ENCODE results near the gene DDX51. TPM values are rescaled to one million over a fixed set of nuclear protein-coding genes. Genes with fewer than 3 reads are reported as not detected.
"Not testable (repeated sequence)": the region's sequence is repeated elsewhere in the genome, so short reads cannot be mapped to it uniquely, and the experiment has no call there.

The DDX51 gene
- polyA plus RNA-seq, 3 donors: 15.2 to 25.7 (median 21.5) TPM

DNA sequence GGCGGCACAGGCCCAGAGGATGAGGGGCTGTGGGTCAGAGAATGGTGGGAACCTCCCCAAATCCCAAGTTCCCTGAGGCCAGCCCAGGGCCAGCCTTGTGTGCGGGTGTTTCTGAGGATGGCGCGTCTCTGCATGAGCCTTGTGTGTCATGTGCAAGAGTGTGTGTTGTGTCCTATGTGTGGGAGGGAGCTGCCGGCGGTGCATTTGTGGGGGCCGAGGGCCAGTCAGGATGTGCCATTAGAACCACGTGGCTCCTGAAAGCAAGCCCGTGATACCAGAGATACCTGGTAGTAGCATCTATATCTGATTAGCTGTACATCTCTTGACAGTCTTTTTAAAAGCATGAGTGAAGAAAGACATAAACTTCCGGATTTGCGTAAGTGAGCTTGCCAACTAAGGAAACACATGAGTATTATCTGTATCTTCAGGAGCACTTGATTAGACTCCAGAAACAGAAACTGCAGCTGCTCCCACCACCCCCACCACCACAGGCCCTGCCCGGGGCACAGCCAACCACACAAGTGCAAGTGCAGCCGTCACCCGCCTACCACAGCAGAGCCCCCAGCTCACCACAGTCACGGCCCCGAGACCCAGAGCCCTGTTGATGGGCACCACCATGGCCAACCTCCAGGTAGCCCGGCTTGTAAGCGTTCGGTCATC lies 19.2 kb downstream of the DDX51 start:
- DNase-seq: no peak

DNA sequence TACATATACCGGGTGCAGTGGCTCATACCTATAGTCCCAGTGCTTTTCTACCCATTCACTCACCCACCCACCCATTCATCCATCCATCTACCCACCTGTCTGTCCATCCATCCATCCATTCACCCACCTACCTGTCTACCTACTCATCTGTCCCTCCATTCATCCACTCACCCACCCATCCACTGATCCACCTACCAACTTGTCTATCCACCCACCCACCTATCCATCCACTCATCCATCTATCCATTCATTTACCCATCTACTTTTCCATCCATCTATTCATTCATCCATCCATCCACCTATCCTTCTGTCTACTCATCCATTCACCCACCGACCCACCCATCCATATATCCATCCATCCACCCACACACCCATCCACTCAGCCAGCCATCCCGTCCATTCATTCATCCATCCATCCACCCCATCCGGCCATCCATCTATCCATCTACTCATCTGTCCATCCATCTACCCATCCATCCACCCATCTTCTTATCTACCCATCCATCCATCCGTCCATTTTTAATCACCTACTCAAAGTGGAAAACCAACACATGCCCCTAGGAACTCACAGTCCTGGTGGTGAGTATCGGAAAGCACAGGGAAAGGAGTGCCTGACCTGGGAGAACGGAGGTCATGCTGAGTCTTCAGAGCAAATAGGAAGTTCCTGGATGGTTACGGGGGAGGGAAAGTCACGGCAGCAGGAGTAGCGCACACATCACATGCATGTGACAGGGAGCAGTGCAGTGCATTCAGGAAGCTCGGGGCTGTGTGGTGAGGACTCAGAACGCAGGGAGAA lies 20.0 kb downstream of the DDX51 start:
- DNase-seq: no peak

DNA sequence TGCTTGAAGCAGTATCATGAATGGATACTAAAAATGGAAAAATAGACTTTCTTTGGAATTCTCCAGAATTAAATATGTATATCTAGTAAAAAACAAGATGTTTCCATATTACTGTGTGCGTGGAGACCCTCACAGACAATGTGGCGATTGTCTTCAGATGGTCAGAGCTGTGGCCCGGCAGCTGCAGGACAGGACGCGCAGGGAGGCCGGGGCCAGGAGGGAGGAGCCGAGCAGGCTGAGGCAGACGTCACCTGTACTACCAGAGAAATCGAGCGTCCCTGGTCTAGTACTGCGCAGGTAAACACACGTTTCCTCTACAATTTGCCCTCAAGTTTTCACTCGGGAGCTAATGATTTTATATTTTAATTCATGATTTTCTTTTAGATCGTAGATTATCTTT lies 22.8 kb downstream of the DDX51 start:
- no peak for DNase-seq

DNA sequence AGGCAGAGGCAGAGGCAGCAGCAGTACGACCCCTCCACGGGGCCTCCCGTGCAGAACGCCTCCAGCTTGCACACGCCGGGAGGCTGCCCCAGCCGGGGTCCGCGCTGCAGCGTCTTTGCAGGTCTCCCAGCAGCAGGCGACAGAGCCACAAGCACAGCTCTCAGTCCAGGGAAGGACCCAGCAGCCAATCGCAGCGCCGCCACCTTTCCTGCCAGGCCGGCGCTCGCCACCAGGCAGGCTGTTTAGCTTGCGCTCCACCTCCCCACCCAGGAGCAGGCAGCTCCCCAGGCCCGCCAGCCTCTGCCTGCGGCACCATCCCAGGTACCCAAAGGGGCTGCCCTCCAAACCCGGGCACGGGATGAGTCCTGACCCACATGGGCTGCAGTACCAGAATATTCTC lies 25.2 kb downstream of the DDX51 start:
- no peak for DNase-seq

DNA sequence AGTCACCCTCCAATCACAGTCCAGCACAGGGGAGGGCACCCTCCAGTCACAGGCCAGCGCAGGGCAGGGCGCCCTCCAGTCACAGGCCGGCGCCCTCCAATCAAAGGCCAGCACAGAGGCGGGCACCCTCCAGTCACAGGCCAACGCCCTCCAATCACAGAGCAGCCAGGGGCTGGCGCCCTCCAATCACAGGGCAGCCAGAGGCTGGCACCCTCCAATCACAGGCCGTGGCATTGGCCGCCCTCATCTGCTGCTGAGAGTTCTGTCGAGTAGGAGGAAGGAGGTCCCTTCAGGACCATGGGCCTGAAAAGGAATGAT lies 26.6 kb downstream of the DDX51 start:
- no peak for DNase-seq

DNA sequence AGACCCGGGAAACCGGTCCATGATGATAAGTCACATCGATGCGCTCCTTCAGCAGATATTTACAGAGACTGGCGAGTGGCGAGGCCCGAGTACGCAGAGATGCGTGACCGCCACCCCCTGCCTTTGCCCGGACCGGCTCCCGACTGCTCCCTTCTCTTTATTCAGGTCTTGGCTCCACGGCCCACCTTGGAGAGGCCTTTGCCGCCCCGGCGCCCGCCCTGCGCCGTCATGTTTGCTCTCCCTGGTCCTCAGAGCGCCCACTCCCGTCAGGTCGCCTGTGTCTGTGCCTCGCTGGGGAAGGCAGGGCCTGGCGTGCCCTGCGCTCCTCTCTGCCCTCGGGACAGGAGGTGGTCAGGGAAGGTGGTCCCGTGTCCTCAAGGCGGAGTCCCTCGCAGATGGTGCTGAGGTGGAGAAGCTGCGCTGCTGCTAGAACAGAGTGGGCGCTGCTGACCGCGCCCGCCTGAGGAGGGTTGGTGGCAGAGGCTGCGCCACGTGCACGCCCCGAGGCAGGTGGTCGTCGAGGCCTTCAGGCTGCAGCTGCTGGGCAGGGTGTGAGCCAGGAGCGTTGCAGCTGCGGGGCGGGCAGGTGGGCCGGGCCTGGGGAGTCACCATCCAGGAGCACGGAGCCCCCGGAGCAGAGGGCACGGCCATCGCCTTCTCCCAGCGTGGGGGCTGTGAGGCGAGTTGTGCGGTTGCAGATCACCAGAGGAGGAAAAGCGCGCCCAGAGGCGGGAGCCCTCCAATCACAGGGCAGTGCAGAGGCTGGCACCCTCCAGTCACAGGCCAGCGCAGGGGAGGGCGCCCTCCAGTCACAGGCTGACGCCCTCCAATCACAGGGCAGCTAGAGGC lies 27.2 kb downstream of the DDX51 start:
- no peak for DNase-seq

DNA sequence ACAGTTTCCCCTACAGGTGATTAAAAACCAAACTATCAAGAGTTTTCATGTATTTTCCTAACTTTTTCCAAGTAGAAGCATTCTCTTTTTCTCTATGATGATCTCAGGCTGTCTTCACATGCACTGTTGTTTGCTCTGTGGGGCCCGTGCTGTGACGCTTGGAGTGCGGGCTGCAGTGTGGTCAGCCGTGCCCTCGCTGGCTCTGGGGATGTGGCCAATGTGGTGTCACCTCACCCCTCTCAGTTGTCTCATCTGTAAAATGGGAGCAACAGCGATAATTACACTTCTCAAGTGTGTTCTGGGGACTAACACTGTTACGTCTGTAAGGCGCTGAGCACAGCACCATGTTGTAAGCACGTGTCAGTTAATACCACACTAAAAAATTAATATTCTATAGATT lies 28.6 kb downstream of the DDX51 start:
- DNase-seq: no peak

DNA sequence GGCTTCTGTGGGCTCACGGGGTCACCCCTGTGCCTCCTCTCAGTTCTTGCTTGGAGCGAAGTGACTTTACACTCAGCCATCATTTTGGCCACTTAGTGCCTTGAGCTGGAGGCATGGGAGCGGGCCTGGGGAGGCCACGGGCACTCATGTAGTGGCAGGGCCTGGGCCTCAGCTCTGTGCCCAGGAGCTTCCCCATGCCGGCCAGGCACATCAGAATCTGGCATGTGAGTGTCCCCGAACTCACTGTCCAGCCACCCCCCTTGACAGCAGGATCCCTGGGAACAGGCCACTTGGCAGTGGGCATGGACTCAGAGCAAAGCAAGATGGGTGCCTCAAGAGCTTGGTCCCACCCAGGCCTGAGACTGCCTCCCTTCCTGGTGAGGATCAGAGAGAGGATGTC lies 29.5 kb downstream of the DDX51 start:
- DNase-seq: no peak

DNA sequence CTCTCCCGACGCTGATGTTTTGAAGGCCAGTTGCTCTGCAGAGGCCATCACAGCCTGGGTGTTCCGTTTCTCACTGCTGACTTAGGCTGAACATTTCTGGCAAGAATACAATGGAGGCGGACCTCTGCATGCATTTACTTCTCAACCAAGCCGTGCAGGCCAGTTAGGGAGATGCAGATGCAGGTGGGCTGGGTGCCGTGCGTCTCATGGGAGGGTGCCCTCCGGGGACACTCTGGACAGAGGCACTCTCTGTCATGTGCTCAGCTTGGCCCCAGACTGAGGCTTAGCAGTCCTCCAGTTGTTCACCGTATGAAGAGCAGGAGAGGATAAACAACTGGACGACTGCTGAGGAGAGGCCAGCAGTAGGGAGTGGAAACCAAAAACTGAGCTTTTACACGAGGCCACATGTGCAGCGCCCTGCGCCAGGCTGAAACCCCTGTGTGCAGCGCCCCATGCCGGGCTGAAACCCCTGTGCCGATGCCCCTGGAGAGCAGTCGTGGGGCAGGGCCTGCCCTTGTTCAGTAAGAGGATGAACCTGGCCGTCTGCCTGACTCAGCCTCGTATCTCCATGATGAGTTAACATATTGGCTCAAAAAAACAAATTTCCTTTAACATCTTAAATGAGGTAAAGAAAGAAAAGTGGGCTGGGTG lies 32.3 kb downstream of the DDX51 start:
- DNase-seq: no peak

DNA sequence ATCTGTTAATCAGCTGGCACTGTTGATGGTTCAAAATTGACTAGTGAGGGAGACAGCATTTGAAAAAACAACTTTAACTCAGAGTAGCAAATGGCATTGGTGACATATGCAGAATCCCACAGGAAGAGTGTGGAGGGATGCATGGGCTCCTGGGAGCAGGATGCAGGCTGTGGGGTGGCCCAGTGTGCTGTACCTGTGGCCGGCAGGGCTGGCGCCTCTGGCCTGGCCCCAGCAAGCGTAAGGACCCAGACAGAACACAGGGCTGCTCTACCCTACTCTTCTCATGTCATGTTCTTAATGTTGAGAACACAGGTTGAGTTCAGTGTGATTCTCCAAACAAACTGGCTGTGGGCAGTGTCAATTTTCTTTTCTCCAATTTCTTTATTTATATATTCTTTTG lies 33.4 kb downstream of the DDX51 start:
- no peak for DNase-seq

DNA sequence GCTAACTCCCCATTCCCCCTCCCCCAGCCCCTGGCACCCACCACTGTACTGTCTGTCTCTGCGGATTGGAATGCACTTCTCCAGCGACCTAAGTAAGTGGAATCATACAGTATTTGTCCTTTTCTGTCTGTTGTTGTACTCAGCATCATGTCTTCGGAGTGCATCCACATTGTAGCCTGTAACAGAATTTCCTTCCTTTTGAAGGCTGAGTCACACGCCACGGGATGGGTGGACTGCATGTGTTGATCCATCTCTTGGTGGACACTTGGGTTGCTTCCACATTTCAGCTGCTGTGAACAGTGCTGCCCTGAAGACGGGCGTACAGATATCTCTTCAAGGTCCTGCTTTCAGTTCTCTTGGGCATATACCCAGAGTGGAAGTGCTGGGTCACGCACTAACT lies 34.4 kb downstream of the DDX51 start:
- no peak for DNase-seq

DNA sequence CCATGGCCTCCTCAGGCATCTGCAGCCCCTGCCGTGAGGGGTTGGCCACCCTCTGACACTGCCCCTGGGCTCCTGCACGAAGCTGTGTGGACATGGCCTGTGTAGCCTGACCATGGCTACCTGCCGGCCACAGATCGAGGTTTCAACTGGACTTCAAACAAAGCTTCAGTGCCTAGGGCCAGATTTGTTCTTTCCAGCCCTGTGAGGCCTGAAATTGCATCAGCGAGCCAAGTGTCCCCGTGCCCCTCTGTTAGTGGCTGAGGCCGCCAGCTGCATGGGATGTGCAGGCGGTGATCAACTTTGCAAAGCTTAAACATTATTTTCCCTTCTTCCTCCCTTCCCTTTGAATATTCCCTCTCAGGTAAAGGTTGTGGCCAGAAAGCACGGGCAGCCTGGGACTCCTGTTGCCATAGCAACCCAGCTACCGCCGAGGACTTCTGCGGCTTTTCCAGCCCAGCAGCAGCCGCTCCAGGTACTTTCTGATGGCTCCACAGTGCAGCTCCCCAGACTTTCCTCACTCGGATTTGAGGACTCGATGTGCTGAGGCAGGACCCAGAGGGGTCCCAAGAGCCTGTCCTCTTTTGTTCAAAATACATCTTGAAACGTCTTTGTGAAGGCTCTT lies 35.8 kb downstream of the DDX51 start:
- DNase-seq: no peak

DNA sequence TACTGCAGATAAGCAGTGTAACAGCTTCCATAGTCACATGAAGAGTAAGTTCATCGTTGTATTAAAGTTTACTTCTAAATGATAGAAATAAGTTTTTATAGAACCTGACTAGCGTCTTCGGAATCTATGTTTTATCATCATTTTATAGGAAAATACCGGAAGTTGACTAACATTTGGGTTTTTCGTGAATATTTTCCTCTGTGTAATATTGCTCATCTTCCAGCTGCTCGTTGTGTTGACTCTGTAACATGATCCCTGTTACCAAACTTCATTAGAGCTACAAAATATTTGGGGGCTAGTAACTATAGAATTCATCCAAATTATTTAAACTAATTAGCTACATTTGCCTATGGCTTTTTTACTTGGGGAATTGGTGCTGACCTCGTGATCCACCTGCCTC lies 37.2 kb downstream of the DDX51 start:
- no peak for DNase-seq

DNA sequence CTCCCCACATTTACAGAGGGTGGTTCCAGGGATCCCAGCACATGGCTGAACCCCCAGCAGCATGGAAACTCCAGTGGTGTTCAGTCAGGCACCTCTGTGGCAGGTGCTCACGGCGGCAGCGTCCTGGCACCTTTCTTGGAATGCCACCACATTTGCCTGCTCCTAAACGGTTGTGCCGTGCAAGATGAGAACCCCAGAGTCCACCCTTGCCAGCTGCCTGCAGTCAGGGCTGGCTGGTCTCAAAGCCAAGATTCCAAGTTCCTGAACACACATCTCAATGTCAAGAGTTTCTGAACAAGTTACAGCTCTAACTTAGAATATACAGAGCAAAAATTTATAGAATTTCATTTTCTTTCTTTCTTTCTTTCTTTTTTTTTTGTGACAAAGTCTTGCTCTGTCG lies 38.7 kb downstream of the DDX51 start:
- no peak for DNase-seq

DNA sequence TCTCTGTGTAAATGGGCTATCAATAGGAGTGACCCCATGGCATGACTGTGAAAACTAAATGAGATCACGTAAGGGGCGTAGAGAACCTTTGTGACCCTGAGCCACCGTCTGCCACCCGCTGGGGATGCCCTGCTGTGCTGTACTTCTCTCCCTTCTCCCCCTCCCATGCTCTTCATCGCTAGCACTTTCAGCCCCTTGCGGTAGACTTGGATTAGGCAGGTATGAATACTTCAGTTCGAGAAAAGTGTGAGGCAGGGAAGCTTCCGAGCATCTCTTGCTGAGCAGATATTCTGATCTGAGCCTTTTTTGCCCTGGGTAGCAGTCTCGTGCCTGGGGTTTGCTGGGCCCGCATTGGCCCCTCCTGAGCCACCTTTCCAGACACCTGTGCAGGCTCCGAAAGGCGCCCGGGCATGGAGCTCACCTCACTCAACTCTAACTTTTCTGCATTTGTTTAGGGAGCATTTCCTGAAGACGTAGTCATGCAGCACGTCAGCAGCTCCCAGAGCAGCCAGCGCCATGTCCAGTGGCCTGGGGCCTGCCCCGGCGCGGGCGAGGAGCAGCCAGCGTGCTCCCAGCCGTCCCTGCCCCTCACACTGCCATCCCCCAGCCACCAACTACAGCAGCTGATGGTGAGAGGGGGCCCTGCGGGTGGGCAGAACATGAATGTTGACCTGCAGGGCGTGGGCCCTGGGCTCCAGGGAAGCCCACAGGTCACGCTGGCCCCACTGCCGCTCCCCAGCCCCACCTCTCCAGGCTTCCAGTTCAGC lies 40.4 kb downstream of the DDX51 start:
- DNase-seq: no peak

DNA sequence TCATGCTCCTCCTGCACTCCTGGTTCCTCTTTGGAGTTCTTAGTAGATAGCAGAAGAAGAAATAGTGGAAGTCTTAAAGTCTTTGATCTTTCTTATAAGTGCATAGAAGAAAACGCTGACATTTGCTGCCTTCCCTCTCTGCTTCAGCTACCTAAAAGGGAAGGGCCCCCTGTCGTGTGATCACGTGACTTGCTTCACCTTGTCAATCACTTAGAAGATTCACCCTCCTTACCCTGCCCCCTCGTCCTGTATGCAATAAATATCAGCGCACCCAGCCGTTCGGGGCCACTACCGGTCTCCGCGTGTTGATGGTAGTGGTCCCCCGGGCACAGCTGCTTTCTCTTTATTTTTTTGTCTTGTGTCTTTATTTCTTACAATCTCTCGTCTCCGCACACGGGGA lies 41.0 kb downstream of the DDX51 start:
- DNase-seq: not testable (repeated sequence)

DNA sequence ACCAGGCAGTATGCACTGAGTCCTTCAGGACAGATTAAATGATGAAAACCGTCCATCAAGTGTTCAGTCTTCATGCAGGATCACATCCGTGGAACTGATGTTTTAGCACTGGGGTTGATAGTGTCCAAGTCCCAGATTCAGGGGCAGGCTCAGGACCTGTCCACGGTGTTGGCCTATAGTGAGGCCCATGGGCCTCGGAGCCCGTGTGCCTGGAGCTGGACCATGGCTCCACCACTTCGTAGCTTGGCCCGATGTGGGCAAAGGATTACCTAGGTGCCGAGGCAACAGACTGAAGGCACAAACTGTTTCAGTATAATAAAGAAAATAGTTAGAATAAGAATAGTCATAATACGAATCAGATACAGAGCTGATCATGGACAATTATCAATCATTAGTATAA lies 41.8 kb downstream of the DDX51 start:
- no peak for DNase-seq

DNA sequence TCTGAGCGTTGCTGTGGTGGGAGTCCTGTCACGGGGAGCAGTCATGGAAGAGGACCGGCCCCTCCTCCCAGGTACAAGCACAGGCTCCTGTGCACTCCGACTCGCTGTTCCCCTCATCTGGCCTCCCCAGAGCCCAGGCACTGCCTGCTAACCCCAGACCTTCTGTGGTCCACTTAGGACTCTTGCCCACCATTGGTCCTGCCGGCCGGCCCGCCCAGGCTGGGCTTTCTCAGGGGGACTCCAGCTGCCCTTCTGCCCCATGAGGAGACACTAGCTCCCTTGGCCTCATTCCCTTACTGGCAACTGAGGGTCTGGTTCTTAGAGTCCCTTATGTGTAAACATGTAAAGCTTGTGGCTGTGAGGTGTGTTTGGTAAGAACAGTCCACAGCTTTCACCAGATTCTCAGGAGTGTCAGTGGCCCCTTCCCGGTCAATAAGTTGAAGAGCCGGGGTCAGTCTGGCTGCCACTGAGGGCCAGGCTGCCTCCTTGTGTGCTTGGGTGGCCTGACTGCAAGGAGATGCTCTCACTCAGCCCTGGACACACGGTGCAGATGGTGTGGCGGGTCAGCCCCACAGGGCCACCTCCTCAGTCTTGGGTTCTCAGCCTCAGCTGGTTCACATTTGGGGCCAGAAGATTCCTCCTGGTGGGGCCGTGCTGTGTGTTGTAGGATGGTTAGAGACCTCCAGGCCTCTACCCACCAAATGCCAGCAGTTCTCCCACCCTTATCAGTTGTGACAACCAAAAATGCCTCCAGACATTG lies 43.6 kb downstream of the DDX51 start:
- no peak for DNase-seq

DNA sequence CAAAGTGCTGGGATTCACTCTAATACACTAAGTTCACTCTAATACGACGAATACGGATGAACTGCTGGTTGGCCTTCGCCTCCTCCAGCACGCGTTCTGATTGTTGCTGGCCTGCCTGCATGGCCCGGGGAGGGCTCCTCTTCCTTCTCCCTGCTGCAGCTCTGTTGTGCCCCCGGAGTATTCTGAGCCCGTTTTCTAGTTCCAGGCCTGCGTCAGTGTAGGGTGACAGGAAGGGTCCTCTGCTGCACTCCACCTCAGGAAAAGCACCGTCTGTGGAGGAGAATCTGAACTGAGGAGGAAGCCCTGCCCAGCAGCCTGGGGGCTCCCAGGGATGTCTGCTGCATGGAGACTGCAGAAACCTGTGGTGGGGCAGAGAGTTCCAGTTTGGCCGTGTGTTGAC lies 44.4 kb downstream of the DDX51 start:
- DNase-seq: no peak
